ENCODE results near the gene TEX51. TPM values are rescaled to one million over a fixed set of nuclear protein-coding genes. Genes with fewer than 3 reads are reported as not detected.

The TEX51 gene
- polyA plus RNA-seq, 1 experiment, result not detected

GRCh38 chr2:126946318-126947102 is 47.8 kb downstream of the TEX51 start:
- no peak for DNase-seq (ENCODE audit: low read depth)
- no peak for TF ChIP-seq CTCF (IDR thresholded peaks at IDR 0.05; ENCODE audit: insufficient read depth, low read depth, low read length)
- CTCF ChIA-PET, result no interaction called here
- POLR2A ChIA-PET, result no interaction called here
- no peaks in the 10 kb centered on the region for H3K36me3 ChIP-seq (ENCODE audit: control insufficient read depth, insufficient read depth, low read length)
- 0 out of 2 replicates have a peak, but pooled peaks cover 1% of the 10 kb centered on the region for H3K27me3 ChIP-seq (ENCODE audit: control insufficient read depth, insufficient read depth, low read length)
- H3K4me3 ChIP-seq (ENCODE audit: low read depth, low read length), result no peak overlapping the region

- 0 out of 2 replicates have a peak, but pooled peaks cover 1% of the 10 kb centered on the region for H3K27me3 ChIP-seq (ENCODE audit: control insufficient read depth, insufficient read depth, low read length)
- ChIA-PET CTCF (no interaction called here), POLR2A (no interaction called here)
- H3K4me3 ChIP-seq (ENCODE audit: low read depth, low read length), result no peak overlapping the region
- no peak for TF ChIP-seq CTCF (IDR thresholded peaks at IDR 0.05; ENCODE audit: insufficient read depth, low read depth, low read length)
- no peaks in the 10 kb centered on the region for H3K36me3 ChIP-seq (ENCODE audit: control insufficient read depth, insufficient read depth, low read length)
- DNase-seq (ENCODE audit: low read depth), result no peak
Measured at GRCh38 chr2:126947103-126947429, 48.4 kb downstream of the TEX51 start.

GRCh38 chr2:126949775-126950174 is 51.1 kb downstream of the TEX51 start:
- POLR2A ChIA-PET, result no interaction called here
- CTCF ChIA-PET, result interaction anchor here (2.8 kb wide), 1 partner anchor 22 kb away, joined by 10 read pairs; no protein-coding TSS in a partner anchor
- no peak for DNase-seq (ENCODE audit: low read depth)
- Histone ChIP-seq H3K4me3 (ENCODE audit: low read depth, low read length) (no peak overlapping the region), H3K27me3 (ENCODE audit: control insufficient read depth, insufficient read depth, low read length) (no peaks in the 10 kb centered on the region), H3K36me3 (ENCODE audit: control insufficient read depth, insufficient read depth, low read length) (no peaks in the 10 kb centered on the region)
- no peak for TF ChIP-seq CTCF (IDR thresholded peaks at IDR 0.05; ENCODE audit: insufficient read depth, low read depth, low read length)

GRCh38 chr2:126950504-126950903 is 51.8 kb downstream of the TEX51 start:
- TF ChIP-seq CTCF (IDR thresholded peaks at IDR 0.05; ENCODE audit: insufficient read depth, low read depth, low read length), result no peak
- H3K36me3 ChIP-seq (ENCODE audit: control insufficient read depth, insufficient read depth, low read length), result no peaks in the 10 kb centered on the region
- DNase-seq (ENCODE audit: low read depth), result no peak
- H3K27me3 ChIP-seq (ENCODE audit: control insufficient read depth, insufficient read depth, low read length), result no peaks in the 10 kb centered on the region
- CTCF ChIA-PET, result interaction anchor here (2.8 kb wide), 1 partner anchor 21 kb away, joined by 10 read pairs; no protein-coding TSS in a partner anchor
- POLR2A ChIA-PET, result no interaction called here
- no peak overlapping the region for H3K4me3 ChIP-seq (ENCODE audit: low read depth, low read length)

Other genes starting within 250 kb of the TEX51 start
- gene GYPC, start 242.7 kb upstream of the TEX51 start, polyA plus RNA-seq (2011; rRNA removed), result 164 and 236 TPM in 2 replicates
- gene BIN1, start 208.3 kb downstream of the TEX51 start, polyA plus RNA-seq (2011; rRNA removed), result 27.7 and 37.6 TPM in 2 replicates

All from BJ (cell line).